Neural crest cell (in vitro differentiated cells): ENCODE results near the gene ANKRD13D. TPM values are rescaled to one million over a fixed set of nuclear protein-coding genes. Genes with fewer than 3 reads are reported as not detected.
A peak's percentile ranks its signal among the peaks of the same experiment; 100 is the strongest.

Source experiments
- DNase-seq: peaks from one replicate; pipeline ENCODE4 v3.0.0; 2021; ENCODE audit warnings: low read depth, mixed read lengths, low spot score
- H3K27ac Mint-ChIP-seq: one replicate; pipeline ENCODE4 v1.8.0; 2021; ENCODE audit warnings: mild to moderate bottlenecking, mixed read lengths; ENCODE audit not compliant: unreplicated experiment
- H3K27me3 Mint-ChIP-seq: 2 replicates; pipeline ENCODE4 v1.8.0; 2021; ENCODE audit warnings: low read depth, mild to moderate bottlenecking, mixed read lengths
- H3K36me3 Mint-ChIP-seq: 2 replicates; pipeline ENCODE4 v1.8.0; 2021; ENCODE audit warnings: low read depth, mild to moderate bottlenecking, mixed read lengths
- H3K4me1 Mint-ChIP-seq: 2 replicates; pipeline ENCODE4 v1.8.0; 2021; ENCODE audit warnings: mixed read lengths
- H3K4me3 Mint-ChIP-seq: one replicate; pipeline ENCODE4 v1.8.0; 2021; ENCODE audit warnings: mild to moderate bottlenecking, mixed read lengths
- H3K9me3 Mint-ChIP-seq: 2 replicates; pipeline ENCODE4 v1.8.0; 2021; ENCODE audit warnings: mixed read lengths
- CTCF ChIP-seq: fragments of 200-600 bp; sonication (generic); conservative IDR thresholded peaks from 2 replicates; pipeline ENCODE4 v1.5.0; 2021; ENCODE audit warnings: antibody characterized with exemption, mild to moderate bottlenecking
- total RNA-seq: library from RNA; stranded (reverse); gene quantifications from 2 replicates; pipeline ENCODE4 v1.2.1, GENCODE V29; 2021

Gene ANKRD13D
- total RNA-seq, 1 donor from 2014 or later, result 71.8 TPM

- Mint-ChIP-seq H3K27ac (no peak overlapping the region), H3K9me3 (no peaks in the 10 kb centered on the region), H3K4me3 (no peak overlapping the region), H3K4me1 (peaks cover 9% of the 10 kb centered on the region), H3K27me3 (peaks cover 2% of the 10 kb centered on the region), H3K36me3 (no peaks in the 10 kb centered on the region)
- no peak for DNase-seq
- TF ChIP-seq CTCF, result no peak
Measured at GRCh38 chr11:67310246-67311050, 21.3 kb downstream of the ANKRD13D start.

- no peak overlapping the region for H3K27ac Mint-ChIP-seq
Measured at GRCh38 chr11:67311051-67311555, 22.0 kb downstream of the ANKRD13D start.

GRCh38 chr11:67311556-67312082 is 22.5 kb downstream of the ANKRD13D start:
- Mint-ChIP-seq H3K9me3 (no peaks in the 10 kb centered on the region), H3K27ac (no peak overlapping the region), H3K4me1 (peaks cover 13% of the 10 kb centered on the region), H3K27me3 (no peaks in the 10 kb centered on the region), H3K4me3 (no peak overlapping the region), H3K36me3 (no peaks in the 10 kb centered on the region)
- no peak for DNase-seq
- TF ChIP-seq CTCF, result peak; percentile 25

More at GRCh38 chr11:67311051-67311555, 22.0 kb downstream of the ANKRD13D start:
- Mint-ChIP-seq H3K27me3 (no peaks in the 10 kb centered on the region), H3K36me3 (no peaks in the 10 kb centered on the region), H3K9me3 (no peaks in the 10 kb centered on the region), H3K4me1 (peaks cover 13% of the 10 kb centered on the region), H3K4me3 (no peak overlapping the region)
- TF ChIP-seq CTCF, result no peak
- no peak for DNase-seq

- Mint-ChIP-seq H3K4me3 (no peak overlapping the region), H3K27ac (no peak overlapping the region), H3K27me3 (no peaks in the 10 kb centered on the region), H3K4me1 (peaks cover 18% of the 10 kb centered on the region), H3K36me3 (no peaks in the 10 kb centered on the region), H3K9me3 (no peaks in the 10 kb centered on the region)
- no peak for TF ChIP-seq CTCF
- DNase-seq, result no peak
Measured at GRCh38 chr11:67312187-67313021, 23.3 kb downstream of the ANKRD13D start.

- no peaks in the 10 kb centered on the region for H3K27me3 Mint-ChIP-seq
- H3K4me1 Mint-ChIP-seq, result peaks cover 24% of the 10 kb centered on the region
- DNase-seq, result no peak
- H3K9me3 Mint-ChIP-seq, result no peaks in the 10 kb centered on the region
- H3K36me3 Mint-ChIP-seq, result no peaks in the 10 kb centered on the region
- no peak overlapping the region for H3K27ac Mint-ChIP-seq
- TF ChIP-seq CTCF, result no peak
- peak overlapping the region; percentile 44 for H3K4me3 Mint-ChIP-seq
Measured at GRCh38 chr11:67313125-67313890, 24.2 kb downstream of the ANKRD13D start.
